HG02885 (cell line): Measurements from ENCODE around the gene CYB5R4.

Experiments used
- ATAC-seq: cut with Tn5 transposase; IDR thresholded peaks from one replicate; pipeline ENCODE4 v1.9.1; 2021; ENCODE audit warnings: mild to moderate bottlenecking; ENCODE audit not compliant: unreplicated experiment, poor library complexity

The CYB5R4 gene

DNA sequence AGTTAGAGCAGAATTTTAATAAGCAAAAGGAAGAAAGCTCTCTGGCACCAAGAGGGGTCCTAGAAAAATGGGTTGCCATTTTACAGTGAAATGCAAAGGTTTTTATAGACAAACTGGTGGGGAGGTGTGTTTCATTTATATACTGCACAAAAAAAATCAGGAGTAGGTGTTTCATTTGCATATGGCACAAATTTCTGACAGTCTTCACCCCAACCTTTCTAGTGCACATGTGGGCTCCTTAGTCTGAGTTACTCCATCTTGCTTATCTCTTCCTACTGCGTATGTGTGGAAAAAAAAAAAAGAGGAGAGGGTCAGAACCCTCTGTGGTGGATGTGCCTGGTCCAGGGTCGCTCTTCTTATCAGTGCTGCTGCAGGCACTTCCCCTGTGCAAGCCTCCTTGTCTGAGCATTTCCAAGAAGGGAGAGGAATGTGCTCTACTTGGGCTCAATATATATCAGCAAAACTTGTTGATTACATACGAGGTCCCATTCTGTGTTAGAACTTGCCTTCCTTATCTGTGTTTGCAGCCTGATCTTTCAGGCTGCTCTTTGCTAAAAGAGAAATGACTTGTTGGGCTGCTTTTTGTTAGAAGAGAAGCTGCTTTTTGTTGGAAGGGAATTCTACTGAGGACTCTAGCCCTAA is 115.0 kb downstream of the CYB5R4 start:
- no peak for ATAC-seq

- ATAC-seq = no peak
Observed at GRCh38 chr6:83976037-83976755, 116.7 kb downstream of the CYB5R4 start.

GRCh38 chr6:83976871-83977270 is 117.4 kb downstream of the CYB5R4 start:
- no peak for ATAC-seq

- ATAC-seq = no peak
Observed at GRCh38 chr6:83978324-83978734, 118.8 kb downstream of the CYB5R4 start.

GRCh38 chr6:83978997-83979396 is 119.5 kb downstream of the CYB5R4 start:
- ATAC-seq = no peak

DNA sequence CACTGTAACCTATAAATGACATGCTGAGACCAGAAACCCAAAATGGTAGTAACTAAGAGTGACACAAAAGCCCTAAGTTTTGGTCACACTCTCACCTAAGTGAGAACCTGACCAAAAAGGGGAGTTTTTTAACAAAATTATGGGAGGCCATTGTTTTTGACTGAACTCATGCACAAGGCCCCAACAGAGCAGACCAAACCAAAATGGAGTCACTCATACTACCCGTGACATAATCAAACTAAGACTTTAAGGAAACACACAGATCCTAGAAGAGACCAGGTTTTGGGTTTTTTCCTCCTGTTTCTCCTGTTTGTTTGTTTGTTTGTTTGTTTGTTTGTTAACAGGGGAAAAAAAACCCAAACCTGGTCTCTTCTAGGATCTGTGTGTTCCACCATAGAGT is 124.9 kb downstream of the CYB5R4 start:
- no peak for ATAC-seq

- no peak for ATAC-seq
Observed at GRCh38 chr6:83985308-83985713, 125.8 kb downstream of the CYB5R4 start.

DNA sequence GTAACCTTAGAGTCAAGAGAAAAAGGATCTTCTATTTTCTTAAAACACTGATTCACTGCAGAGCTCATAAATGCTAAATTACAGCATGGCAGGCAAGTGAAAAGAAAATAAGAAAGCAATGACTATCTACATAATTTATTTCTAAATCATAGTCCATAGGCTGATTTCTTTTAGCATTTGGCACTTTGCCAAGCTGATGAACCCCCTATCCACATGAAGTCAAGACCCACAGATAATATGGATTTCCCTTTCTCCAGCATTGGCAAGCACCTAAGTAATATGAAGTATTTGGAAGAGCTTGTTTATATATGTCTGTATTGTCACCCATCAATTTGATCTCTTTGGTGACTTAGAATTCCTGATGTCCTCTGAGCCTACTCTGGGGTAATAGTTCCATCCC is 126.2 kb downstream of the CYB5R4 start:
- ATAC-seq = no peak

DNA sequence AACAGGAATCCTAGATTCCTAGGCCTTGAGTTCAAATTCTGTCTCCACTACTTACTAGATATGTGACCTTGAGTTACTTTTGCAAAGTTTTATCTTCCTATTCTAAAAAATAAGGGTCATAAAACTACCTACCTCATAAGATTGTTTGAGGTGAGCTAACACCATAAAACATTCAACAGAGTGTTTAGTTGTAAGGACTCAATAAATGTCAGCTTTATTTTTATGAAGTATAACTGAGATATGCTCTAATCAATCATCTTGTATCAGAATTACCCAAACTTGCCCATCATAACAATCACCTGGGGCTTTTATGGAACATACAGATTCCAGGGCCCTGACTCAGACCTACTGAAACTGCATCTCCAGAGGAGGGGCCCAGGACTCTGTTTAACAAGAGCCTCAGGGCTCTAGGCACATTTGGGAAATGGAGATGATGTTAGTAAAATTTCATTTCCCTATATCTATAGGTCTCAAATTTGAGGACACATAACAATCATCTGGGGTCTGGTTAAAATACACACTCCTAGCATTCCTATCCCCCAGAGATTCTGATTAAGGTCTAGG is 138.6 kb downstream of the CYB5R4 start:
- no peak for ATAC-seq

DNA sequence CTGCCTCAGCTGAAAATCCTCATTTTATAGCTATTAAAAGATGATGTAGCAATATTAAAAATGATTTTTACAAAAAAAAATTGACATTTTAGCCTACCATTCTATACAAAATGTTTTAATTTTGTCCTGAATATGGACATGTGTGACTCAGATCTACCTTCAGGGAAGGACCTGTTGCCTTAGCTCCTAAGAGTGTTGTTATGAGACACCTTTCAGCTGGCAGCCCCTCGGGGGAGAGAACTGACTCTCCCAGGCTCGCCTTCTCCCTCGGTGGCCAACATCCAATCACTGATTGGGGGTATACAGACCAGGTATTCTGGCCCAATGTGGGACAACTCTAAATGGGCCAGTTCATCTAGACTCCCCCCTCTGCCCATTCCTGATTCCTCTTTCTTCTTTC is 141.6 kb downstream of the CYB5R4 start:
- no peak for ATAC-seq

DNA sequence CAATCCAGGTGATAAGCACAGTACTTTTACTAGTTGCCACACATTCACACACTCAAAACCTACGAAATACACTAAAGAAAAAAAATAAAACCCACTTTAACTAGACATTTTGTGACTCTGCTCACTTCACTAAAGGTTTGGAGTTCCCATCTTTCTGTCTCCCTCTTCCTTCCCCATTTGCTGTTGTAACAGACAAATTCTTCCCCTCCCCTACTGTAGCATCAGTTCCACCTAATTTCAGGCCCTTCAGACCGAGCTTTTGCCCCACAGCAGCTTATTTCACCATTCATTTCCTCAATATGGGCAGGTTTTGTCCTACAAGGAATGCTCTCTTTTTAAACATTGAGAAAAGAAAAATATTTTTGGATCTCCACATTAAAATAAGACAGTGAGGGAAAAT is 142.7 kb downstream of the CYB5R4 start:
- no peak for ATAC-seq

DNA sequence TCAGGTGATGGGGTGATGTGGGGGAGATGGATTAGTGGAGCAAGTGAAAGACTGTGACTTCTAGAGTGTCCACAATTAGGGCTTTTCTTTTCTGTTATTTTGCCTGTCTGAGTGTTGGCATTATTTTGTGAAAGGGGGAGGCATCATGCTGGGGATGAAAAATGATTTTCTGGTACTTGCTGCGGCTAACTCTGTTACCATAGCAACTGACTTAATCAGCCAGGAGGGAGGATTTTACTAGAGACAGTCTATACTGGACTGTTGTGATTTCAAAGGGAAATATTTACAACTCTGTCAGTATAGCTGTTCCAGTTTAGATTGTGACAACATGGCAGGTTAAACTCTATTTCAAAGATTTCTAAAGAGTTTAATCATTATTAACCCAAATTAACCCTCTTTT is 143.6 kb downstream of the CYB5R4 start:
- ATAC-seq = no peak

GRCh38 chr6:84003654-84004053 is 144.2 kb downstream of the CYB5R4 start:
- no peak for ATAC-seq

DNA sequence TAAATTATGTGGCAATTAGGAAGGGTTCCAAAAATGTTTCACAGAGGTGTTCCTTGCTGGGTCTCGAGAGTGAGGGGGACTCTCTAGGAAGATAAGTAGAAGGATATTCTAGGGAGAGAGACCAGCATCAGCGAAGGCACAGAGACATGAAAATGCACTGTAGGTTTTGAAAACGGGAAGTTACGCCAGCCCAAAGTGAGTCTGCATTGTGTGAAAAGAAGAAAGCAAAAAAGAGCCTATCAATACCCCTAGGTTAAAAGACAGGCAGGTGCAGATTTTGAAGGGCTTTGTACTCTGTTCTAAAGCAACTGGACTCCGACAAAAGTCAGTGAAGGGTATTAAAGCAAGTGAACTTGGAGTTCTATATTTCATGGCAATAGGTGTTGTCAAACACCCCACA is 148.4 kb downstream of the CYB5R4 start:
- no peak for ATAC-seq

GRCh38 chr6:84013354-84013753 is 153.9 kb downstream of the CYB5R4 start:
- no peak for ATAC-seq

- ATAC-seq = no peak
Observed at GRCh38 chr6:84013931-84014330, 154.4 kb downstream of the CYB5R4 start.

DNA sequence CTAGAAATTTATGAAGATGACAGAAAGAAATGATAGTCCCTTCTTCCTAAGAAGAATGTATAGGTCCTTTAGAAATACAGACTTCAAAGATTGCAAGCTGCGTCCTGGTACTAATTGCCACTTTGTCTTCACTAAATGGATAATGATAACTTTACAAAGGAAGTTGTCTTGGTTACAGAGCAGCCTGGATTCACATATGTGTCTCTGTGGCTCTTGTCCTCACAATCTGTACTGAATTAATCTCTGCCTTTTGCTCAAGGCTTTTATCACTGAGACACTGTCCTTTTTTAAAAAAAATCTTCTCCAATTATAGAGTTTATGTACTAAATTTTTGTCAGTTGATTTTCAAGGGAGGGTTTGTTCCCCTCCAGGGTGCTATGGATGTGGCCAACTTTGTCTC is 156.5 kb downstream of the CYB5R4 start:
- ATAC-seq = no peak
